GM12891 (cell line): Measurements from ENCODE around the gene DLG3. TPM values are rescaled to one million over a fixed set of nuclear protein-coding genes. Genes with fewer than 3 reads are reported as not detected.
A peak's percentile ranks its signal among the peaks of the same experiment; 100 is the strongest.
"Not testable (repeated sequence)": the region's sequence is repeated elsewhere in the genome, so short reads cannot be mapped to it uniquely, and the experiment has no call there.

Experiments
- DNase-seq: peaks from one replicate; pipeline ENCODE4 v3.0.0; 2011; ENCODE audit warnings: low spot score; ENCODE audit not compliant: insufficient read length
- FAIRE-seq: peaks from 2 replicates; lab custom pipeline; 2011; peaks lifted over from hg19 to GRCh38; lab: Jason Lieb, UNC
- PAX5 ChIP-seq: IDR thresholded peaks from 2 replicates; pipeline ENCODE4 v1.6.1; 2011; ENCODE audit warnings: low read length, moderate library complexity, mild to moderate bottlenecking; ENCODE audit not compliant: insufficient read depth, severe bottlenecking
- POLR2A ChIP-seq: IDR thresholded peaks from 2 replicates; pipeline ENCODE4 v1.6.1; 2011; ENCODE audit warnings: low read depth, low read length, control low read depth
- POLR2AphosphoS5 ChIP-seq: IDR thresholded peaks from 2 replicates; pipeline ENCODE4 v1.6.1; 2011; ENCODE audit warnings: low read depth, low read length, control low read depth
- POU2F2 ChIP-seq: IDR thresholded peaks from 2 replicates; pipeline ENCODE4 v1.6.1; 2011; ENCODE audit warnings: low read depth, mild to moderate bottlenecking, control low read depth, low read length, moderate library complexity
- SPI1 ChIP-seq: IDR thresholded peaks from 2 replicates; pipeline ENCODE4 v1.6.1; 2011; ENCODE audit warnings: low read depth, low read length, control low read depth
- TAF1 ChIP-seq: IDR thresholded peaks from 2 replicates; pipeline ENCODE4 v1.6.1; 2011; ENCODE audit warnings: low read depth, low read length, control low read depth
- polyA plus RNA-seq: library from polyadenylated mRNA; unstranded; fragments of >200 nt; gene quantifications from one replicate; pipeline ENCODE4 v1.2.1, GENCODE V29; 2012; ENCODE audit warnings: low read depth, missing spikeins, inconsistent platforms; ENCODE audit not compliant: missing spikeins

DLG3 gene
- polyA plus RNA-seq = 0.47 TPM

- no peak for FAIRE-seq
- TF ChIP-seq POLR2A (no peak), POU2F2 (no peak), POLR2AphosphoS5 (no peak), TAF1 (no peak), PAX5 (no peak), SPI1 (no peak)
- DNase-seq = no peak
Observed at GRCh38 chrX:70444326-70444945, at the start of gene DLG3. TSS of gene DLG3 (plus strand) at chrX:70444835. CDS start at chrX:70445202, 367 bp downstream.

GRCh38 chrX:70398899-70399298, 45.7 kb upstream of the DLG3 start:
- FAIRE-seq (no peak), DNase-seq (no peak)
- no peak for TF ChIP-seq SPI1
- TF ChIP-seq POU2F2 = no peak
- TF ChIP-seq PAX5 = no peak
- no peak for TF ChIP-seq POLR2AphosphoS5
- TF ChIP-seq POLR2A = no peak
- no peak for TF ChIP-seq TAF1

GRCh38 chrX:70400181-70400580, 44.5 kb upstream of the DLG3 start:
- FAIRE-seq = not testable (repeated sequence)

GRCh38 chrX:70402721-70403120, 41.9 kb upstream of the DLG3 start:
- DNase-seq = no peak
- peak; percentile 77 for FAIRE-seq
- TF ChIP-seq TAF1 = no peak
- no peak for TF ChIP-seq POLR2AphosphoS5
- no peak for TF ChIP-seq POLR2A
- no peak for TF ChIP-seq POU2F2

More at GRCh38 chrX:70400181-70400580, 44.5 kb upstream of the DLG3 start:
- DNase-seq = not testable (repeated sequence)

- TF ChIP-seq SPI1 = peak; percentile 23; the same call in 1 of the 2 replicates
- TF ChIP-seq POU2F2 = no peak
- FAIRE-seq (no peak), DNase-seq (no peak)
Observed at GRCh38 chrX:70405003-70405402, 39.6 kb upstream of the DLG3 start.

- FAIRE-seq = no peak
- TF ChIP-seq SPI1 (peak; percentile 50; the same call in 1 of the 2 replicates), POU2F2 (no peak), TAF1 (no peak), PAX5 (no peak)
Observed at GRCh38 chrX:70410921-70411320, 33.7 kb upstream of the DLG3 start.

GRCh38 chrX:70411475-70411874, 33.2 kb upstream of the DLG3 start:
- DNase-seq = no peak
- no peak for TF ChIP-seq SPI1
- no peak for FAIRE-seq

More at GRCh38 chrX:70410921-70411320, 33.7 kb upstream of the DLG3 start:
- no peak for DNase-seq

- no peak for FAIRE-seq
- no peak for DNase-seq
- TF ChIP-seq POLR2AphosphoS5 (no peak), POU2F2 (no peak), SPI1 (no peak), PAX5 (no peak), POLR2A (no peak), TAF1 (no peak)
Observed at GRCh38 chrX:70421618-70422017, 23.0 kb upstream of the DLG3 start.

- TF ChIP-seq TAF1 = no peak
- no peak for TF ChIP-seq PAX5
- TF ChIP-seq POLR2A = no peak
- no peak for TF ChIP-seq SPI1
- TF ChIP-seq POU2F2 = no peak
- TF ChIP-seq POLR2AphosphoS5 = no peak
- FAIRE-seq = no peak
- no peak for DNase-seq
Observed at GRCh38 chrX:70422851-70423341, 21.7 kb upstream of the DLG3 start, which contains the start of gene GDPD2. TSS of gene GDPD2 (plus strand) at chrX:70423314. CDS start at chrX:70424985, 1,671 bp downstream.

GRCh38 chrX:70423936-70424675, 20.5 kb upstream of the DLG3 start:
- no peak for FAIRE-seq
- DNase-seq = no peak
- TF ChIP-seq POLR2AphosphoS5 (no peak), POU2F2 (no peak), SPI1 (no peak), PAX5 (no peak), TAF1 (no peak), POLR2A (no peak)
